HG02981 (cell line): ENCODE data around the gene TOMM40L.
A peak's percentile ranks its signal among the peaks of the same experiment; 100 is the strongest.
"Not testable (repeated sequence)": the region's sequence is repeated elsewhere in the genome, so short reads cannot be mapped to it uniquely, and the experiment has no call there.

ENCODE experiments used
- ATAC-seq: cut with Tn5 transposase; IDR thresholded peaks from one replicate; pipeline ENCODE4 v1.9.1; 2021; ENCODE audit warnings: mild to moderate bottlenecking, moderate library complexity; ENCODE audit not compliant: unreplicated experiment

TOMM40L gene

DNA sequence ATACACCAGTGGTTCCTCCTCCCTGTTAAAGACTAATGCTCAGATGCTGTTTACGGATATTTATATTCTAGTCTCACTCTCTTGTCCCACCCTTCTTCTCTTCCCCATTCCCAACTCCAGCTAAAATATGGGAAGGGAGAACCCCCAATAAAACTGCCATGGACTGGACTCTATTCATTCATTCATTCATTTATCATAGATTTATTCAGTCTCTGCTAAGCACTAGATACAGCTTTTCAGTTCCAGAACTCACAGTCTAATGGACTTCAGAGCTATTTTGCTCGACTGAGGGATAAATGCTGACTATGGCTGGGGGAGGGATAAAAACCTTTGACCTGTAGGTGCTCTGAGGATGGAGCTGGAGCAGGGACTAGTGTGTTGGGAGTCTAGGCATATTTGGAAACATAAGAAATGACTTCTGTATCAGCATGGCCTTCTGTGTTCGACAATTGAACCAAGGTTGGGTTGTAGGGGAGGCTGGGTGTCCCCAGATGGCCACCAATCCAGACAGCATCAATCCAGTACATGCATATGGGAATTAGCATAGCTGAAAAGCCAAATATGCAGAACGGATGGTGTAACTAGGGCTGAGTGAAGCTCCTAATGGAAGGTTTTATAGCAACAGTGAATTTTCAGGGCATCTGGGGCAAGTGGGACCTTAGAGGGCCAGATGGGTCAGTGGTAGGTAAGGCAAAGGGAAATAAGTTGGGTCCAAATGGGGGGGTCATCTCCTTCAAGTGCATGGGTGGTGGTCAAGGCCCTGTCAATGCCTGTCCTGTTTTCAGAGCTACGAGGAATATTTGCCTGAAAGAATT is 6.6 kb upstream of the TOMM40L start:
- no peak for ATAC-seq

DNA sequence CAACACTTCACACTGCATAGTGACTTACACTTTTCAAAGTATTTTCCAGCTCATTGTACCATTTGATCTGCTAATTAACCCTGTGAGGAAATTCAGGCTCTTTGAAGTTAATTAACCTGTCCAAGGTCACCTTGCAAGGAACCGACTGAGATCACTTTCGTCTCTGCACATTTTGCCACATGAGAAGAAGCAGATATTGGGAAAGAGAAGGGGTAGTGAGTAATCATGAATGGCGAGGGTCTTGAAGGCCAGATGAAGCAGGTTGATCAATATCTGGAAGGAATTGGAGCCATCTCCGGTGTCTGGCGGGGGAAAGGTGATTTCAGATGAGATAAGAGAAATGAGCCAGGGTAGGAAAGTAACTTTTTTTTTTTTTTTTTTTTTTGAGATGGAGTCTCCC is 5.9 kb upstream of the TOMM40L start:
- ATAC-seq: no peak

- no peak for ATAC-seq
Measured at GRCh38 chr1:161222175-161223019, 3.5 kb upstream of the TOMM40L start.

- no peak for ATAC-seq
Measured at GRCh38 chr1:161223805-161224694, 1.8 kb upstream of the TOMM40L start.

DNA sequence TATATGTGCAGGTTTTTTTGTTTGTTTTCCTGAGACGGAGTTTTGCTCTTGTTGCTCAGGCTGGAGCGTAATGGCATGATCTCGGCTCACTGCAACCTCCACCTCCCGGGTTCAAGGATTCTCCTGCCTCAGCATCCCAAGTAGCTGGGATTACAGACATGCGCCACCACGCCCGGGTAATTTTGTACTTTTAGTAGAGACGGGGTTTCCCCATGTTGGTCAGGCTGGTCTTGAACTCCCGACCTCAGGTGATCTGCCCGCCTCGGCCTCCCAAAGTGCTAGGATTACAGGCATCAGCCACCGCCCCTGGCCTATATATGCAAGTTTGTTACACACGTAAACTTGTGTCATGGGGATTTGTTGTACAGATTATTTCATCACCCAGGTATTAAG is 1.2 kb upstream of the TOMM40L start:
- not testable (repeated sequence) for ATAC-seq

DNA sequence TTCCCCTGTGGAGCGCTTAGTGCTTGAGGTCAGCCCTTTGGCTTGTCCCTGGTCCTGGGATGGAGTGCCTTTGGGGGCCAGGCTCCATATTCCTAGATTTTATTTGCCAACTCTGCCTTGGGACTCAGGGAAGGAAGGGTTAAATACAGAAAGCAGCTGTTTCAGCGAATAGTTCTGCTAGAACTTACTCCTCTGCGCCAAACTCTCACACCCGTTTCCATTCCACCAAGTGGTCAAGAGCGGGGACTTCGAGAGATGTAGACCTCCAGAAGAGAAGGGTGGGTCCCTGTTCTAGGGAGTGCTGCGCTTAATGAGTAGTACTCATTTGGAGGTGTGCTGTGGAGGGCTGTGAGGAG is 704 bp upstream of the TOMM40L start:
- ATAC-seq: no peak

DNA sequence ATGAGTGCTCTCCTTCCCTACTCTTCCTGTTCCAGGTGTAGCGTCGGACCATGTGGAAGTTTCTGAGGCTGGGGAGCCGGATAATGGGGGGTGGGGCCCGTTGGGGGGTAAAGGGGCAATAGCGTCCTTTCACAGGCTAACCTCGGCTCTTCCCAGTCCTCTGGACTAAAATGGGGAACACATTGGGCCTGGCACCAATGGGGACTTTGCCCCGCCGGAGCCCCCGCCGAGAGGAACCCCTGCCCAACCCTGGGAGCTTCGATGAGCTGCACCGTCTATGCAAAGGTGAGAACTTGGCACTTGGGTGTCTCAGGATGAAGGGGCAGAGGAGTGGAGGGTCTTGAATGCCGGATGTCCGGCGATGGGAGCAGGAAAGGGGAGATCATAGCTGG is 456 bp downstream of the TOMM40L start:
- ATAC-seq: no peak

- ATAC-seq: no peak
Measured at GRCh38 chr1:161226759-161227158, 899 bp downstream of the TOMM40L start.

DNA sequence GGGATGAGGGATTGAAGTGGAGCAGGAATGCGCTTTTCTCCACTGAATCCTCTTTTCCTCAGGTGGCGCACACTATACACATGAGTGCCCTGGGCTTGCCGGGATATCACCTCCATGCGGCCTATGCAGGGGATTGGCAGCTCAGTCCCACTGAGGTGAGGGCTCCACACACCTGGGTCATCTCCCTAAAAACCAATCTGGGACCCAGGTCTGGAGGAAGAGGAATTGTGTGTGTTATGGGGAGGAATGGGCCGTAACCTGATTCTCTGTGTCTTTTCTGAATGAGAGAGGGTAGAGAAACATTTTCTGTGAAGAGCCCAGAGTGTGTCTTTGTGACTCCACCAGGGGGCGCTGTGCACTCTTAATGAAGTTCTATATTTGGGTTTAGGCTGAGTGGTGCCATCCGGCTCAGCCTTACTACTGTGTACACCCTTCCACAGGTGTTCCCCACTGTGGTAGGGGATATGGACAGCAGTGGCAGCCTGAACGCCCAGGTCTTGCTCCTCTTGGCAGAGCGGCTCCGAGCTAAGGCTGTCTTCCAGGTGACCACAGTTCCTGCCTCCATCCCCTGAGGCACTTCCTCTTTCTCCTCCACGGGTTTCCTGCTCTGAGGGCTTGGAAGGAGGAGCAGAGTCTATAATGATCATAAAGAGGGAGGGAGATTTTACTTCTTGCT is 1.5 kb downstream of the TOMM40L start:
- peak; percentile 40 for ATAC-seq

DNA sequence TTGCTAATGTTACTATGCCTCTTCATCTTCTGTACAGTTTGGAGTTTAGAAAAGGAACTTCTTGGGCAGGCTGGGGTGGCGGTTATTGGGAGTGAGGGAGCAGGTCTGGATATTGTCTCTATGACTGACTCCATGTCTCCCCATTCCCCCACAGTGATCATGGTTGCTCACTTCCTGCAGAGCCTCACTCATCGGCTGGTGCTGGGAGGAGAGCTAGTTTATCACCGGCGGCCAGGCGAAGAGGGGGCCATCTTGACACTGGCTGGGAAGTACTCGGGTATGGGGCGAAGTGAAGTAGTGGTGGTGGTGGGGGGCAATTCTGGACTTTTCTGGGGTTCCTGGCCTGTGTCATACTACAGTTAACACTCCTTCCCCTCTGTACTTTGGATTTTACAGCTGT is 2.2 kb downstream of the TOMM40L start:
- no peak for ATAC-seq

DNA sequence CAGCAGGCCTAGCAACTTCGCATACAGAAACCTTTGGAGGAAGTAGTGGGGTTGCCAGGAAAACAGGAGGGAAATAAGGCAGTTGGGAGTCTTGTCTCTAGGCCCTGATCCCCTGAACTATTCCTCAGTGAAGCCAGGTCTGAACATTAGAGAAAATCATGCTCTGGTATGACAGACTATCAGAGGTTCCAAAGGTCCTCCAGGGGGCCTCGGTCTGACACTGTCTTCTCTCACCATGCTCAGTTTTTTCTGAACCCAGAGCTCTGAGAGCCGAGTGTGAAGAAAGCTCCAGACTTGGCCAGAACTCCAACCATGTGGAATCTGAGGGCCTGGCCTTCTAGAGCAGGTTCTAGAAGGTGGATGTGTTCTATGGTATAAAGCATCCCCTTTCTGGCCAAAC is 4.0 kb downstream of the TOMM40L start:
- ATAC-seq: no peak

GRCh38 chr1:161230762-161231161 is 4.9 kb downstream of the TOMM40L start:
- no peak for ATAC-seq

- no peak for ATAC-seq
Measured at GRCh38 chr1:161233102-161233501, 7.2 kb downstream of the TOMM40L start.

- no peak for ATAC-seq
Measured at GRCh38 chr1:161235957-161236775, 10.3 kb downstream of the TOMM40L start.

DNA sequence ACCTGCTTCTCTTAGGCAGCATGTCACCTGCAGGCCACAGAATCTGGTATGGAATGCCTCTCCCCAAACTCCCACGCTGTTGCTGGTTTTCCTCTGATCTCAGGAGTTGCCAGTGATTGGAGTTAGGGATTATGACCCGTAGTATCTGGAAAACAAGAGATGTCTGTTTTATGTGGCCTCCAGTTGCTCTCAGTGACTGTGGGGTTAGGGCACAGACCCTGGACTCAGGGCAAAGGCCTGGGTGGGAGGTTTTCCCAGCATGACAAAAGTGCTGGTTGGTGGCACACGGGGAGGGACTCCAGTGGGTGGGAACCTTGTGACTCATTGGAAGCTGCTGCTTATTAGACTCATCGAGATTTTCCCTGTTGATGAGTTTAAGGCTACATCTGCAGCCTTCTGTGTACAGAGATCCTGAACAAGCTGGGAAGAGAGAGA is 12.2 kb downstream of the TOMM40L start, which contains the start of gene NR1I3:
Gene NR1I3, minus strand, starts transcription at position 165 of the 435 bp plus-strand sequence. CDS start 1,638 bp downstream, outside the sequence.
- no peak for ATAC-seq

DNA sequence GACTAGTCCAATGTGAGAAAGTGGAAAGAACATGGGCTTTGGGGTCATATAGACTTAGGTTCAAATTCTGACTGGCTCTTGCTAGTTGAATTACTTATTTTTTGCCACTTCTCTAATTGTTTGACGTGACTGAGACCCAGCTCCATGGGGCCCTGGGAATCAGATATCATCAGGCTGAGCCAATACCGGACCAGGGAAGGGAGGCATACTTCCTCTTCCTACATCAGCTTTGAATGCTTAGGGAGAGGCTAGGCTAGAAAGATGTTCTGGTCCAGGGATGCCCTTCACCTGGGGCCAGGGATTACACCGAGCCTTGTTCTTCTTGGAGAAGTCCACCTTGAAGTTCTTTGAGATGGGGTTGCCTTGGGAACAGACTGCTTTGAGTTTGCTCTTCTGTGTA is 15.8 kb downstream of the TOMM40L start:
- no peak for ATAC-seq

DNA sequence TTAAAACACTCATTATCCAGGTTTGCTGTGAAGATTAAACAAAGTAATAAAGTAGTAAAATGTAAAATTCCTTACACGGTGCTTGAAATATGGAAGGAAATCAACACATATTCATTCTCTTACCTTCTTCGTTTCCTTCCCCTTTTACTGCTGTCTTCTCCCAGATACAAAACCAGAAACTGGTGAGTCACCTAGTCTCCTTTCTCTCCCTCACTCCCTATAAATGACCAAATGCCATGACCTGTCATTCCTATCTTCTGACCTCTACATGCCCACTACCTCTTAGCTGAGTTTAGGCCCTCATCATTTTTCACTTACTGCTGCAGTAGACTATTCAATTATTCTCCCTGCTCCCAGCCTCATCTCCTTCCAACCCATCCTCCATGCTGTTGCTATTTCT is 16.5 kb downstream of the TOMM40L start:
- no peak for ATAC-seq

GRCh38 chr1:161244888-161245287 is 19.0 kb downstream of the TOMM40L start:
- ATAC-seq: no peak

DNA sequence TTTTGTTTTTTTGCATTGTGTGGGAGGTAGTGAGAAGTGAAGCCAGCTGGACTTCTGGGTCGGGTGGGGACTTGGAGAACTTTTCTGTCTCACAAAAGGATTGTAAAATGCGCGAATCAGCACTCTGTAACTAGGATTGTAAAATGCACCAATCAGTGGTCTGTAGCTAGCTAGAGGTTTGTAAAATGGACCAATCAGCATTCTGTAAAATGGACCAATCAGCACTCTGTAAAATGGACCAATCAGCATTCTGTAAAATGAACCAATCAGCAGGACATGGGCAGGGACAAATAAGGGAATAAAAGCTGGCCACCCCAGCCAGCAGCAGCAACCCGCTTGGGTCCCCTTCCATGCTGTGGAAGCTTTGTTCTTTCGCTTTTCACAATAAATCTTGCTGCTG is 24.2 kb downstream of the TOMM40L start:
- ATAC-seq: not testable (repeated sequence)

DNA sequence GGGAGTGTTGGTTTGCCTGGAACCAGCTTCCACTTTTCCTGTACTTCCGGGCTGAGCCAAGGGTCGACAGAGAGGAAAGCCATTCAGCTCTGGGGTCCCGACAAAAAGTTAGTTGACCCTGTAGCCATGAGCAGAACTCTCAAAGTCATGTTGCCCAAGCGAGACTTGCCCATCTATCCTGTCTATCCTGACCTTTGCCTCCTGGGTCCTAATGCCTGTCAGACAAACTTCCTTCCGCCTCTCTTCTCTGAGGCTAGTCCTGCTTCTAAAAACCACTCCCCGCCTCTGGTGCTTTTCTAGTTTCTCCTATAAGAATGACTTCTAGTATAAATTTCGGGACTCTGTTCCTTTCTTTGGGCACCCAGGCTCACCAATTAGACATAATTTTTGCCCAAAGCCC is 25.0 kb downstream of the TOMM40L start:
- ATAC-seq: no peak
